GM23248 (cell line): Measurements from ENCODE around the gene CPHXL. TPM values are rescaled to one million over a fixed set of nuclear protein-coding genes. Genes with fewer than 3 reads are reported as not detected.

ENCODE experiments used
- DNase-seq: peaks from one replicate; pipeline ENCODE4 v3.0.0-alpha.2; 2015
- H2AFZ ChIP-seq: fragments of 200-600 bp; sonication (generic); 2 replicates; pipeline ENCODE4 v1.6.1; 2016; ENCODE audit warnings: antibody characterized with exemption
- H3F3A ChIP-seq: fragments of 200-600 bp; sonication (generic); 2 replicates; pipeline ENCODE4 v1.6.1; 2016; ENCODE audit warnings: mild to moderate bottlenecking, antibody characterized with exemption, mixed run types; ENCODE audit not compliant: insufficient read depth
- H3K27ac ChIP-seq: fragments of 200-600 bp; sonication (generic); 2 replicates; pipeline ENCODE4 v1.5.1; 2016; ENCODE audit warnings: mild to moderate bottlenecking
- H3K27me3 ChIP-seq: fragments of 200-600 bp; sonication (generic); replicated peaks from 2 replicates; pipeline ENCODE4 v1.6.1; 2016; ENCODE audit warnings: mild to moderate bottlenecking; ENCODE audit not compliant: insufficient read depth
- H3K36me3 ChIP-seq: fragments of 200-600 bp; sonication (generic); 2 replicates; pipeline ENCODE4 v1.6.1; 2016; ENCODE audit warnings: low read depth, mild to moderate bottlenecking
- H3K4me1 ChIP-seq: fragments of 200-600 bp; sonication (generic); 2 replicates; pipeline ENCODE4 v1.6.1; 2016; ENCODE audit warnings: mild to moderate bottlenecking; ENCODE audit not compliant: insufficient read depth
- H3K4me2 ChIP-seq: fragments of 200-600 bp; sonication (generic); one replicate; pipeline ENCODE4 v1.6.1; 2016; ENCODE audit warnings: mild to moderate bottlenecking; ENCODE audit not compliant: unreplicated experiment
- H3K4me3 ChIP-seq: fragments of 200-600 bp; sonication (generic); 2 replicates; pipeline ENCODE4 v1.5.1; 2016; ENCODE audit warnings: mild to moderate bottlenecking
- H3K79me2 ChIP-seq: fragments of 200-600 bp; sonication (generic); 2 replicates; pipeline ENCODE4 v1.6.1; 2016; ENCODE audit warnings: mild to moderate bottlenecking; ENCODE audit not compliant: insufficient read depth
- H3K9ac ChIP-seq: fragments of 200-600 bp; sonication (generic); 2 replicates; pipeline ENCODE4 v1.6.1; 2016; ENCODE audit warnings: mild to moderate bottlenecking
- H3K9me2 ChIP-seq: fragments of 200-600 bp; sonication (generic); 2 replicates; pipeline ENCODE4 v1.6.1; 2016; ENCODE audit warnings: mixed run types, mild to moderate bottlenecking, moderate library complexity; ENCODE audit not compliant: insufficient read depth
- H3K9me3 ChIP-seq: fragments of 200-600 bp; sonication (generic); one replicate; pipeline ENCODE4 v1.6.1; 2017; ENCODE audit warnings: low read depth
- H4K20me1 ChIP-seq: fragments of 200-600 bp; sonication (generic); 2 replicates; pipeline ENCODE4 v1.6.0; 2016; ENCODE audit not compliant: insufficient read depth
- EZH2 ChIP-seq: fragments of 200-600 bp; sonication (generic); IDR thresholded peaks from 2 replicates; pipeline ENCODE4 v1.6.1; 2018; ENCODE audit warnings: antibody characterized with exemption, mild to moderate bottlenecking; ENCODE audit not compliant: insufficient read depth, poor library complexity, severe bottlenecking
- EZH2phosphoT487 ChIP-seq: fragments of 200-600 bp; sonication (generic); IDR thresholded peaks from 2 replicates; pipeline ENCODE4 v1.6.1; 2018; ENCODE audit warnings: antibody characterized with exemption, moderate library complexity, mild to moderate bottlenecking, low read depth; ENCODE audit not compliant: insufficient read depth
- WGBS, 2 experiments: methylation state at CpG; one replicate each; pipeline ENCODE4 v1.1.6; 2015 to 2017; ENCODE audit warnings: low lambda C conversion rate in 2 of 2, low coverage in 1 of 2; ENCODE audit errors: missing lambda C conversion rate in 2 of 2; 5-methylcytosine and 5-hydroxymethylcytosine counted together
- in situ Hi-C: fragments of 300-500 bp; cut with MboI; formaldehyde crosslinking; loops from 2 replicates; pipeline ENCODE4 v1.15.0; 2020
- polyA plus RNA-seq: library from polyadenylated mRNA; unstranded; fragments of >200 nt; fragmentation: Nextera tagmentation; extraction: Ambion mirVana; gene quantifications from 2 replicates; pipeline ENCODE4 v1.2.1, GENCODE V29; 2016
- total RNA-seq: library from RNA; depleted of rRNA; stranded (reverse); fragments of >200 nt; shearing (Covaris generic); gene quantifications from 2 replicates; pipeline ENCODE4 v1.2.3, GENCODE V29; 2014

Gene CPHXL
- total and polyA plus RNA-seq, 2 experiments from 2014 or later: not detected

DNA sequence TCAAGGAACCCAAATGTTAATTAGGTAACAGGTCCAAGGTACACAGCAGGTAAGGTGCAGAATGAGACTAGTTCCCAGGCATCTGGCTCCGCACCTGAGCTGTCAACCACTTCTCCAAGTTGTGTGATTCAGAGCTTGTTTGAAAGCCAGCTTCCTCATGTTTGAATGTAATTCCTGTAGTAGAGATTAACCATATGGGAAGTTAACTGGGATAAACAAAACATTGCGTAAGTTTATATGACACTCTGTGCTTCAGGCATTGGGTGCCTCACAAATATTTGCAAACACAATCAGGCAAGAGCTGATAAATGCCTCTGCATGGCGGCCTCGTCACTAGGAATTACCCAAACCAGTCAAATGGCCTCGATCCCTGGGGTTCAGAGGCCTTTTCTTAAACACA, 27.9 kb upstream of the CPHXL start:
- H3F3A ChIP-seq: no peaks in the 10 kb centered on the region
- WGBS, 2 experiments: 52 to 72% methylated on average over 5 of the region's 5 CpGs
- H3K27me3 ChIP-seq: no peaks in the 10 kb centered on the region
- H3K79me2 ChIP-seq: no peaks in the 10 kb centered on the region
- H2AFZ ChIP-seq: no peak overlapping the region
- no peaks in the 10 kb centered on the region for H3K36me3 ChIP-seq
- H3K27ac ChIP-seq: no peak overlapping the region
- no peak overlapping the region for H3K9ac ChIP-seq
- H3K9me3 ChIP-seq: no peaks in the 10 kb centered on the region
- H3K4me3 ChIP-seq: no peak overlapping the region
- H4K20me1 ChIP-seq: no peaks in the 10 kb centered on the region
- TF ChIP-seq EZH2phosphoT487: no peak
- no peak for TF ChIP-seq EZH2
- in situ Hi-C loops: loop anchor here (25.0 kb wide), 2 partner anchors 267 to 542 kb away; partner anchors contain the start of genes CHST6, CTRB1 and CTRB2
- DNase-seq: no peak
- no peaks in the 10 kb centered on the region for H3K9me2 ChIP-seq
- H3K4me2 ChIP-seq: no peak overlapping the region
- no peaks in the 10 kb centered on the region for H3K4me1 ChIP-seq

GRCh38 chr16:75750528-75750927, 24.2 kb upstream of the CPHXL start:
- Histone ChIP-seq H3K79me2 (no peaks in the 10 kb centered on the region), H4K20me1 (no peaks in the 10 kb centered on the region), H3K9me2 (no peaks in the 10 kb centered on the region), H3K27me3 (no peaks in the 10 kb centered on the region), H3F3A (no peaks in the 10 kb centered on the region), H3K4me2 (no peak overlapping the region), H3K4me3 (no peak overlapping the region), H3K4me1 (no peaks in the 10 kb centered on the region), H3K9me3 (no peaks in the 10 kb centered on the region), H2AFZ (no peak overlapping the region), H3K27ac (no peak overlapping the region), H3K36me3 (no peaks in the 10 kb centered on the region), H3K9ac (no peak overlapping the region)
- 30 to 31% methylated on average over 3 of the region's 3 CpGs for WGBS, 2 experiments
- in situ Hi-C loops: loop anchor here (25.0 kb wide), 2 partner anchors 263 to 538 kb away; partner anchors contain the start of genes CHST6, CTRB1 and CTRB2
- TF ChIP-seq EZH2phosphoT487: no peak
- no peak for TF ChIP-seq EZH2
- DNase-seq: no peak

DNA sequence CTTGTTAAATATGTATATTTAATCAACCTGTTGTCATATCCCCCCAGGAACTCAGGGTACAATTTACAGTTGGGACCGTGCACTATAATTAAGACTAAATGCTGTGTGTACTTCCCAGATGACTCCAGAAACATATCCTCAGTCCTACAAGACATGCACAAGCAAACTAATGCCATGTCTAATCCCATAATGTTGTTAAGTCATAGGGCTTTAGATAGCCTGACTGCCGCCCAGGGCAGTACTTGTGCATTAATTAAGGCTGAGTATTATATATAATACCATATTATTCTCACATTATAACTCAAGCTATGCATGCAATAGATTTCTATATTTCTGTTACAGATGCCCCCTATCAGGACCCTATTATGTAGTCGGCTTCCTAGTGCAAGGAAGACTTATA, 20.1 kb upstream of the CPHXL start:
- no peaks in the 10 kb centered on the region for H3K27me3 ChIP-seq
- H3K4me1 ChIP-seq: no peaks in the 10 kb centered on the region
- no peaks in the 10 kb centered on the region for H3F3A ChIP-seq
- H3K4me2 ChIP-seq: no peak overlapping the region
- H3K9me3 ChIP-seq: no peaks in the 10 kb centered on the region
- no peak for DNase-seq
- H3K79me2 ChIP-seq: no peaks in the 10 kb centered on the region
- no peaks in the 10 kb centered on the region for H4K20me1 ChIP-seq
- H2AFZ ChIP-seq: no peak overlapping the region
- TF ChIP-seq EZH2phosphoT487 (no peak), EZH2 (no peak)
- no peaks in the 10 kb centered on the region for H3K36me3 ChIP-seq
- H3K4me3 ChIP-seq: no peak overlapping the region
- H3K9me2 ChIP-seq: no peaks in the 10 kb centered on the region
- no peak overlapping the region for H3K27ac ChIP-seq
- 46 to 47% methylated on average over 3 of the region's 3 CpGs for WGBS, 2 experiments
- H3K9ac ChIP-seq: no peak overlapping the region
- in situ Hi-C loops: no loop called here

DNA sequence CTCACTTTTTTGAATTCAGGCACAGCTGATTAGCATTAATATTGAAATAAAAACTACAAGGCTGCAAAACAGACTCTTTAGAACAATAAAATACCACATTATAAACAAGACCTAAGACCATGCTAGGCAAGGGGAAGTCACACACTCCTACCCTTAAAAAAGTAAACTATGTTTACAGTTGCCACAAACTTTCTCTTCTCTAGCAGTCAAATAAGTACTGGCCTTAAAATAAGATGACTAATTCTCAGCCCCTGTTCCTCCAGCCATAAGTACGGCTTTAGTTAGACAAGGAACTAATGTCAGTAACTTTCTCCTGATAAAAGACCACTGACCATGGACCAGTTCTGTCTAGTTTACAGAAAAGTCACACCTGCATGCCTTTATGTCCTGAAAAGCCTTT, 19.5 kb upstream of the CPHXL start:
- H3K9me2 ChIP-seq: no peaks in the 10 kb centered on the region
- H3K36me3 ChIP-seq: no peaks in the 10 kb centered on the region
- no peaks in the 10 kb centered on the region for H3K9me3 ChIP-seq
- H3K27me3 ChIP-seq: no peaks in the 10 kb centered on the region
- no peaks in the 10 kb centered on the region for H3F3A ChIP-seq
- TF ChIP-seq EZH2 (no peak), EZH2phosphoT487 (no peak)
- H3K79me2 ChIP-seq: no peaks in the 10 kb centered on the region
- no peak overlapping the region for H3K4me2 ChIP-seq
- no peaks in the 10 kb centered on the region for H3K4me1 ChIP-seq
- no peaks in the 10 kb centered on the region for H4K20me1 ChIP-seq
- 60 to 61% methylated on average over 1 of the region's 1 CpG for WGBS, 2 experiments
- H3K27ac ChIP-seq: no peak overlapping the region
- H3K4me3 ChIP-seq: no peak overlapping the region
- H2AFZ ChIP-seq: no peak overlapping the region
- no peak for DNase-seq
- in situ Hi-C loops: no loop called here
- H3K9ac ChIP-seq: no peak overlapping the region

DNA sequence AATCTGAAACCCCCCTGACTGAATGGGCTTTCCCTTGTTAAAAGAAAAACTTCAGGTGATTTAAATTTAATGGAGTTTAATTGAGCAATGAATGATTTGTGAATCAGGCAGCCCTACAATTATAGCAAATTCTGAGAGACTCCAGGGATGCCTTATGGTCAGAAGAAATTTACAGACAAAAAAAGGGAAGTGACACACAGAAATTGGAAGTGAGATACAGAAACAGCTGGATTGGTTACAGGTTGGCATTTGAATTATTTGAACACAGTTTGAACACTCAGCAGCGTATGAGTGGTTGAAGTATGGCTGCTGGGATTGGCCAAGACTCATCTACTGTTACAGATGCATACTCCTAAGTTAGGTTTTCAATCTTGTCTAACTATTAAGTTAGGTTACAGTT, 19.0 kb upstream of the CPHXL start:
- in situ Hi-C loops: no loop called here
- H3K9ac ChIP-seq: no peak overlapping the region
- H3K27ac ChIP-seq: no peak overlapping the region
- no peaks in the 10 kb centered on the region for H3K9me2 ChIP-seq
- DNase-seq: no peak
- WGBS, 2 experiments: 12 to 23% methylated on average over 1 of the region's 1 CpG
- no peaks in the 10 kb centered on the region for H3K9me3 ChIP-seq
- no peaks in the 10 kb centered on the region for H3K27me3 ChIP-seq
- H3K36me3 ChIP-seq: no peaks in the 10 kb centered on the region
- no peaks in the 10 kb centered on the region for H3F3A ChIP-seq
- H2AFZ ChIP-seq: no peak overlapping the region
- H4K20me1 ChIP-seq: no peaks in the 10 kb centered on the region
- H3K4me2 ChIP-seq: no peak overlapping the region
- TF ChIP-seq EZH2: no peak
- no peak for TF ChIP-seq EZH2phosphoT487
- H3K4me3 ChIP-seq: no peak overlapping the region
- H3K79me2 ChIP-seq: no peaks in the 10 kb centered on the region
- no peaks in the 10 kb centered on the region for H3K4me1 ChIP-seq
